Measurements from ENCODE around the gene MRPS9.

MRPS9 gene

GRCh38 chr2:105126336-105126735 lies 88.5 kb downstream of the MRPS9 start:
- no peak for DNase-seq

GRCh38 chr2:105127289-105127915 lies 89.5 kb downstream of the MRPS9 start:
- no peak for DNase-seq

DNA sequence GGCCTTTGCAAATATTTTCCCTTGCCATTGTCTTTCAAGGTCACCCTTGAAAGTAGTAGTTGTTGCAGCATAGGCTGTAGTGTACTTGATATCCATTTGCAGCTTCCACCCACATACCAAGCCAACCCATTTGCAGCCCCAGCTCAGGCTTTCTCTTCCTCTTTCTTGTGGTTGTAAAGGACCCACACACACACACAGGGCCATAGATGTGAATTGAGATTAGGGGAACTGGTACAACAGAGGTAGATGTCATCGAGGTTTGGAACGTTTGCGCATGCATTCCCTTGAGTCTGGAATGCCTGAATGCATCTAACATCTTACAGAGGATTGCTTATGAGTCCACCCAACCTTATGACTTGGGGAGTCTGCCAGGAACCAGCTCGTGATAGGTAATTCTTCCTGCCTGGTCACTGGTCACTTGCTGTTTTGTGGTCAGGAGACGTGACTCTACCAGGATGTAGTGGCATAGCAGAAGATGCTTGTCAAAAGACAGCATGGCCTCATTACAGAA lies 91.9 kb downstream of the MRPS9 start:
- DNase-seq = no peak

- no peak for DNase-seq
These were observed 92.7 kb downstream of the MRPS9 start for GRCh38 chr2:105130546-105130945.

DNA sequence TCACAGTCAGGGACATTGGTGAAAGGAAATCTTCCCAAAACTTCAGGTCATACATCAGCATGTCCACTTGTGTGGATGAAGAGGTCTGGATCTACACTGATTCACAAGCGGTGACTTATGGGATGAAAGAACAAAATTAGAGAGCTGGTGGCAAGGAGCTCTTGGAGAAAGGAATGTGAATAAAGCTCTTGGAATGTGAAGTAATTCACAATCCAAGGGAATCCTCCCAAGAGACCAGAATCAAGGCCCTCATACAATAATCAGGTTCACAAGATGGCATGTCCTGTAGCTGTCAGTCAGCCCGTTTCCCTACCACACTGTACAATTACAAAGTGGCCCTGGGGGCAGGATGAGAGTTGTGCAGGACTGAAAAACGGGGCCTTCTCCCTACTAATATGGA lies 96.2 kb downstream of the MRPS9 start:
- DNase-seq = no peak

- no peak for DNase-seq
These were observed 97.6 kb downstream of the MRPS9 start for GRCh38 chr2:105135436-105135835.

DNA sequence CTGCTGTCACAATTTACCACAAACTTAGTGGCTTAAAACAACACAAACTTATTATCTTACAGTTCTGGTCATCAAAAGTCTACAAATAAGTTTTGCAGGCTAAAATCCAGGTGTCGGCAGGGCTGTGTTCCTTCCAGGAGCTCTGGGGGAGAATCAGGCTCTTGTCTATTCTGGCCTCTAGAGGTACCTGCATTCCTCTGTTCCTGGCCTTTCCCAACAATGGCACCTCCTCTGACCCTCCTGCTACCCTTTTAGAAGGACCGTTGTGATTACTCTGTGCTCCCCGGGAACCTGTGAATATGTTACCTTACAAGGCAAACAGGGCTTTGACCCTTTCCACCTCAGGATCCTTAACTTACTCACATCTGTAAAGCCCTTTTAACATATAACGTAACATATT lies 98.5 kb downstream of the MRPS9 start:
- DNase-seq = no peak

GRCh38 chr2:105138643-105139042 lies 100.8 kb downstream of the MRPS9 start:
- DNase-seq = no peak

DNA sequence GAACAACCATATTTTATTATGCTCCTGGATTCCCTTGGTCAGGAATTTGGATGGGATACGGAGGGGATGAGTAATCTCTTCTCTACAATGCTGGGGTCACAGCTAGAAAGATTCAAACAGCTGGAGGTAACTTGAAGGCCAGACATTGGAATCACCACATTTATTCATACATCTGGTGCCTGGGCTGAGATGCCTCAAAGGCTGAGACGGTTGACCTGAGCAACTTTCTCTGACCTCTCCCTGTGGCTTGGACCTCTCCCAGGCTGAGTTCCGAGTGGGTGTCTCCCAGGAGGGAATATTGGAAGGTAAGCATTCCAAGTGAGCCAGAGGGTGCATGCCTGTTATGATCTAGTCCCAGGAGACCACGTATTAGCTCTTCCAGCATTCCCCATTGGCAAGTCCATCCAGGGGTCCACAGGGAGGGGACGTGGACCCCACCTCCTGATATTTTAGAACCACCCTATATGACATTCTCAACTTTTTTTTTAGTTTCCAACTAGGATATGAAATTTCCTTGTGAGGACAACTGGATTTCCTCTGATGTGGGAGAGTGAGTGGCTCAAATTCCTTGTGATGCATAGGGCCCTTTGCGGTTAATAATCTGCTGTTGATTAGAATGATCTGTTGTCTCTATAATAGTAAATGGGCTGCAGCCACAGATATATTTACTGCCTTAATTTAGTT lies 101.8 kb downstream of the MRPS9 start:
- no peak for DNase-seq

DNA sequence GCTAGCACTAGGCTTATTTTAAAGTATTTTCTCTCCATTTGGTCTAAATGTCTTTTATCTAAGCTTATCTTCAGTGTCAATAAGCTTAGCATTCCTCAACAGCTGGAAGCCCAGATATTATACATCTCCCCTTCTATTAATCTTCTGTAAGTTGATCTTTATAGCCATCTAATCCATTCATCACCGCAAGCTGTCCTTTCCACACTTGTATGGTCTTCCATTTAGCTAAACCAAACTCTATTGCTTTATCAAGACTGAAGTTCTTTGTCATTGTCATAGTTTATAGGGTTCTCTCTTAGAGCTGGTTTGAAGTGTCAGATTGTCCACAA lies 102.3 kb downstream of the MRPS9 start:
- no peak for DNase-seq

DNA sequence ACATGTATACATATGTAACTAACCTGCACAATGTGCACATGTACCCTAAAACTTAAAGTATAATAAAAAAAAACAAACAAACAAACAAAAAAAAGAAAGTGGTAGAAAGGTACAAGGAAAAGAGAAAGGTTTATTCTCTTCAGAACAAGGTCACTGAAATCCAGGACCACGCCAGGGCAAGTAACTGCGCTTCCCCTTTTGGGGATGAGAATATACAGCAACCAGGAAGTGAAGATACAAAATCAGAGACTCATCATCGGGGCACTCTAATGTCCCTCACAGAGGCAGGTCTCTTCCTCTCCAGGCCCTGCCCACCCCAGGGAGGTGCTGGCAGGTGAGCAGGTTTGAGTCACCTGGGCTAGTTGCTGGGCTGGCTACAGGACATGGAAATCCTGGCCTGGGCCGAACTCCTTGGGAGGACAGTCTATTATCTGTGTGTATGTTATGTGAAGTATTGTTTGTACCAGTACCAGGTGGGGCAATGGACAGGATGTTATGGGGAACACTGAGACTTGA lies 103.3 kb downstream of the MRPS9 start:
- DNase-seq = no peak

GRCh38 chr2:105142239-105142638 lies 104.4 kb downstream of the MRPS9 start:
- DNase-seq = no peak

DNA sequence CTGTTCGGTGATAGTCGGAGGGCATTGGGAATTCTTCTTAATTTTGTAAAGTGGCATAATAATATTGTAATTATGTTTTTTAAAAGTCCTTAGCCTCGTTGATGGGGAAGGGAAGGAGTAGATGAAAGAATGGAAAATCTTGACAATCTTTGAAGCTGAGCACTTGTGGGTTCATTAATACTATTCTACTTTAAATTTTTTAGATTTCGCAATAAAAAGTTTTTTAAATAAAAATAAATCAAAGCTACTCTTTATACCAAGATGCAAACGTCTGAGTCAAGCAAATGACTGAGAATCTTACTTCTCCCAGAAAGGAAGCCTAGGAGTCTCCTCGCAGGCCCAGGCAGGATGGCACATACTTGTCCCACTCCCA lies 105.2 kb downstream of the MRPS9 start:
- DNase-seq = no peak

DNA sequence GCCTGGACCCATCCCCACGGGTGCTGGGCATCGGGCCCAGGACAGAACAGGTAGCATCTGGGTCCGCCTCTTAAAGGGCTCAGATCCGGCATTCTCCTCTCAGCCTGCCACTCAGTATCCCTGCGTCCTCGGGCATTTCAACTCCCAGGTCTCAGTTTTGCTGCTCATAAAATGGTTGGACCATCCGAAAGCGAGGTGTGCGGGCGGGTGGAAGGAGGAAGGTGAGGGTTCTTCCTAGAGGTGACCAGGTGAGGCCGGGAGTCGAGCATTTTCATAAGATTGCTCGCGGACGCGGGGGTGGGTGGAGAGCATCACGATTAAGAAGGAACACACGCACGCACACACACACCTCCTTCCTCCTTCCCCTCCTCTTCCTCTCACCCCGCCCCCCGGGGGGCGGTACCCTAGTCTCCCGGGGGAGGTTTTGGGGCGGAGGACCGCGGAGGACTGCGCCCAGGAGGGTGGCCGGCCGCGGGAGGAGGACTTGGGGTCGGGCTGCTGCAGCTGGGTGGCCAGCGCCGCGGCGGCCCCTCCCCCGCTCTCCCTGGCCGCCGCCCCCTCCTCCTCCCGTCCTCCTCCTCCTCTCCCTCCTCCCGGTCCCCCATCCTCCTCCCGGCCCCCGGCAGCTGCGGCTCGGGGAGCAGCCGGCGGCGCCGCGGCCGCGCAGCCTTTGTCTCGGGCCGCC lies 105.7 kb downstream of the MRPS9 start:
- DNase-seq = no peak

DNA sequence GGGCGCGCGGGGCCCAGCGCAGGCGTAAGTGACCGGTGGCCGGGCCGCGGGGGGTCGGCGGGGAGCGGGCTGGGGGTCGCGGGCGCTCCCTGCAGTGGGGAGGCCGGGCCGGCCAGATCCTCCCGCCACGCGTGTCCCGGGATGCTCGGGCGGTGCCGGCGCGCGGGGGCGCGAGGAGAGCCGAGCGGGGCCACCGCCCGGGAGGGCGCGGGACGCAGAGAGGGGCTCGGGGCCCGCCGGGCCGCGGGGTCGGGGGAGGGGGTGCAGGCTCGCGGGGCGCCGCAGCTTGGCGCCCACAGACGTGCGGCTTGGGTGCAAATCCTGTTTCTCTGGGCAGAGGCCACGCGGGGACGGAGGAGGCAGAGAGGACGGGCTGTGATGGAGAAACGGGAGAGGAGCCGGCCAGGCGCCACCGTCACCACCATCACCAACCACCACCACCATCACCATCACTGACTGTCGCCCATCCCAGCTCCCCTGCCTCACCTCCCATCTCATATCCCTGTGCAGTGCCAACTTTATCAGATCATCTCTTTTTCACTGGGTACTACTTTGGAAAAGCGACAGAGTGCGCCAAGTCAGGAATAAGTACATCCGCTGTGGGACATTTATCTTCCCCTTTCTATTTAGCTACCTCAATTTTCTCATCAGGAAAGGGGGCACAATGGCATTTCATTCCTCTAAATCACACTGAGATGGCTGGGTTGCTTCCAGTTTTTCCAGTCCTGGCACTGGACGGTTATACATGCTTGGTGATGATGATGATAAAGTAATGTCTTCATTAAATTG lies 106.5 kb downstream of the MRPS9 start:
- no peak for DNase-seq

GRCh38 chr2:105144941-105145300 lies 107.1 kb downstream of the MRPS9 start:
- DNase-seq = no peak

DNA sequence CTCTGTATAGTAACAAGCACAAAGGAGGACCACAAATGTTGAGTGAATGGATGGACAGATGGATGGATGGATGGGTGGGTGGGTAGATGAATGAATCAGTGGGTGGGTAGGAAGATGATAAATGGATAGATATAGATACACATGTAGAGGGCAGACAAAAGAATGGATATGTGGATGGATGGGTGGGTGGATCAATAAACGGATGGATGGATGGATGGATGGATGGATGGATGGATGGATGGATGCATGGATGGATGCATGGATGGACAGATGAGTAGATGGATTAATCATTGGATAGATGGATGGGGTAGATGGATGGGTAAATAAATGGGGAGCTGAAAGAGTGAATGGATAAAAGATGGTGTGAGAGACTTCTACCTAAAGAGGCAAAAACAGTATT lies 111.4 kb downstream of the MRPS9 start:
- DNase-seq = no peak
